GM19438 (cell line): ENCODE measurements around the gene RAB38.

Experiments used
- ATAC-seq: cut with Tn5 transposase; IDR thresholded peaks from one replicate; pipeline ENCODE4 v1.9.1; 2021; ENCODE audit warnings: low read depth; ENCODE audit not compliant: unreplicated experiment

The RAB38 gene

GRCh38 chr11:88174709-88175568 is at the start of gene RAB38:
RAB38 (minus strand) TSS chr11:88175443; CDS start chr11:88175384, 59 bp downstream.
- ATAC-seq, result peak; percentile 41

- ATAC-seq, result no peak
Measured at GRCh38 chr11:88213406-88213805, 38.2 kb upstream of the RAB38 start.

GRCh38 chr11:88212300-88212699 is 37.1 kb upstream of the RAB38 start:
- no peak for ATAC-seq

GRCh38 chr11:88208745-88209144 is 33.5 kb upstream of the RAB38 start:
- ATAC-seq, result no peak

- no peak for ATAC-seq
Measured at GRCh38 chr11:88206751-88207150, 31.5 kb upstream of the RAB38 start.

GRCh38 chr11:88204353-88204752 is 29.1 kb upstream of the RAB38 start:
- no peak for ATAC-seq

GRCh38 chr11:88203604-88204003 is 28.4 kb upstream of the RAB38 start:
- ATAC-seq, result no peak

GRCh38 chr11:88202498-88202897 is 27.3 kb upstream of the RAB38 start:
- no peak for ATAC-seq

GRCh38 chr11:88196393-88196792 is 21.1 kb upstream of the RAB38 start:
- no peak for ATAC-seq

GRCh38 chr11:88195908-88196307 is 20.7 kb upstream of the RAB38 start:
- ATAC-seq, result no peak

GRCh38 chr11:88194990-88195389 is 19.7 kb upstream of the RAB38 start:
- ATAC-seq, result no peak

- ATAC-seq, result no peak
Measured at GRCh38 chr11:88193278-88193677, 18.0 kb upstream of the RAB38 start.

GRCh38 chr11:88188932-88189253 is 13.7 kb upstream of the RAB38 start:
- ATAC-seq, result no peak

- ATAC-seq, result no peak
Measured at GRCh38 chr11:88188251-88188931, 13.1 kb upstream of the RAB38 start.

- ATAC-seq, result no peak
Measured at GRCh38 chr11:88183233-88183632, 8.0 kb upstream of the RAB38 start.

GRCh38 chr11:88181776-88182175 is 6.5 kb upstream of the RAB38 start:
- ATAC-seq, result no peak

- ATAC-seq, result peak; percentile 25
Measured at GRCh38 chr11:88179971-88180629, 4.9 kb upstream of the RAB38 start.

- ATAC-seq, result peak; percentile 43
Measured at GRCh38 chr11:88179141-88179540, 3.9 kb upstream of the RAB38 start.

GRCh38 chr11:88178191-88178590 is 2.9 kb upstream of the RAB38 start:
- ATAC-seq, result no peak

- ATAC-seq, result peak; percentile 10
Measured at GRCh38 chr11:88175569-88176075, 379 bp upstream of the RAB38 start.

- no peak for ATAC-seq
Measured at GRCh38 chr11:88173956-88174355, 1.3 kb downstream of the RAB38 start.
